HCT116 (cell line): ENCODE data around the gene EHBP1. TPM values are rescaled to one million over a fixed set of nuclear protein-coding genes. Genes with fewer than 3 reads are reported as not detected.

Experiments used
- ATAC-seq: fragments of 200-7000 bp; cut with Tn5 transposase; 2 replicates; pipeline ENCODE4 v1.9.1; 2020; ENCODE audit warnings: mild to moderate bottlenecking, moderate library complexity
- BruUV-seq: library from RNA; stranded (reverse); fragments of 400-500 nt; replicated peaks from 2 replicates; lab custom pipeline; 2021; lab: Mats Ljungman, UMichigan
- CTCF ChIA-PET: fragments of 300-600 bp; sonication (Branson Sonifier 250); formaldehyde crosslinking; loops from one replicate; lab custom pipeline; 2021; ENCODE audit warnings: antibody characterized with exemption; lab: Charles Lee
- POLR2A ChIA-PET: fragments of 300-600, 350-600 bp; sonication (Branson Sonifier 250); formaldehyde crosslinking; loops from one replicate; lab custom pipeline; 2021; ENCODE audit warnings: antibody characterized with exemption; lab: Charles Lee
- RAD21 ChIA-PET, 2 experiments: fragments of 300-600 bp; sonication (Branson Sonifier 250); formaldehyde crosslinking; loops; one replicate each; lab custom pipeline; 2023; ENCODE audit warnings: low total read pairs in 2 of 2; ENCODE audit not compliant: uncharacterized antibody in 2 of 2, unreplicated experiment in 2 of 2, low non-redundant PET in 1 of 2; lab: Charles Lee
- DNase-seq: peaks from one replicate; pipeline ENCODE4 v3.0.0-alpha.2; 2010; ENCODE audit warnings: low read depth, low spot score
- H2AFZ ChIP-seq: fragments of 200-600 bp; shearing (Covaris generic), sonication (generic); 2 replicates; pipeline ENCODE4 v1.6.1; 2017; ENCODE audit warnings: low read depth, mixed run types, mixed read lengths, antibody characterized with exemption, low read length; ENCODE audit not compliant: poor library complexity, severe bottlenecking
- H3K27ac ChIP-seq: 2 replicates; pipeline ENCODE4 v1.5.1; 2012; ENCODE audit warnings: low read depth, low read length
- H3K27me3 ChIP-seq: fragments of 200-600 bp; sonication (generic); 2 replicates; pipeline ENCODE4 v1.6.1; 2016; ENCODE audit warnings: mixed run types, low read length, mixed read lengths; ENCODE audit not compliant: insufficient read depth
- H3K36me3 ChIP-seq, 2 experiments: fragments of 200-500 bp in 1 of 2; fragments of 200-600 bp in 1 of 2; sonication (Bioruptor generic) in 1 of 2; sonication (generic) in 1 of 2; 2 replicates each; pipeline versions ENCODE4 v1.5.1 to v1.6.1; 2014 to 2016; ENCODE audit warnings: low read length in 2 of 2, inconsistent platforms in 1 of 2, mixed read lengths in 1 of 2, mixed run types in 1 of 2; ENCODE audit not compliant: insufficient read depth in 2 of 2, control insufficient read depth in 1 of 2
- H3K4me1 ChIP-seq, 2 experiments: fragments of 200-600 bp in 1 of 2; sonication (generic) in 1 of 2; 2 replicates each; pipeline versions ENCODE4 v1.5.1 to v1.6.1; 2012 to 2017; ENCODE audit warnings: low read length in 2 of 2, inconsistent platforms in 1 of 2, mild to moderate bottlenecking in 1 of 2, mixed read lengths in 1 of 2, mixed run types in 1 of 2, moderate library complexity in 1 of 2; ENCODE audit not compliant: insufficient read depth in 2 of 2, control insufficient read depth in 1 of 2
- H3K4me2 ChIP-seq: fragments of 200-600 bp; sonication (generic); 2 replicates; pipeline ENCODE4 v1.6.1; 2017; ENCODE audit warnings: mixed run types, low read length, mixed read lengths
- H3K4me3 ChIP-seq, 2 experiments: fragments of 200-600 bp in 1 of 2; sonication (generic) in 1 of 2; replicated peaks in 1 of 2; 2 replicates each; pipeline ENCODE4 v1.5.1; 2011 to 2016; ENCODE audit warnings: low read length in 2 of 2, control low read depth in 1 of 2, low read depth in 1 of 2, mild to moderate bottlenecking in 1 of 2, mixed read lengths in 1 of 2, mixed run types in 1 of 2
- H3K79me2 ChIP-seq: fragments of 200-600 bp; sonication (generic); 2 replicates; pipeline ENCODE4 v1.6.1; 2017; ENCODE audit warnings: mild to moderate bottlenecking, mixed run types, low read length, moderate library complexity, mixed read lengths; ENCODE audit not compliant: insufficient read depth
- H3K9ac ChIP-seq: fragments of 200-600 bp; sonication (generic); 2 replicates; pipeline ENCODE4 v1.6.1; 2016; ENCODE audit warnings: low read length, mixed read lengths
- H3K9me2 ChIP-seq: fragments of 200-600 bp; sonication (generic), shearing (Covaris generic); 2 replicates; pipeline ENCODE4 v1.6.1; 2017; ENCODE audit warnings: mixed run types, mild to moderate bottlenecking, moderate library complexity; ENCODE audit not compliant: insufficient read depth
- H3K9me3 ChIP-seq, 2 experiments: fragments of 200-500 bp in 1 of 2; fragments of 200-600 bp in 1 of 2; sonication (Bioruptor generic) in 1 of 2; sonication (generic) in 1 of 2; 2 replicates each; pipeline ENCODE4 v1.6.1; 2014 to 2017; ENCODE audit warnings: low read length in 2 of 2, mixed read lengths in 2 of 2, inconsistent platforms in 1 of 2, low read depth in 1 of 2, mild to moderate bottlenecking in 1 of 2, mixed run types in 1 of 2, moderate library complexity in 1 of 2; ENCODE audit not compliant: control insufficient read depth in 1 of 2, insufficient read depth in 1 of 2
- H4K20me1 ChIP-seq: fragments of 200-600 bp; sonication (generic), shearing (Covaris generic); 2 replicates; pipeline ENCODE4 v1.6.1; 2017; ENCODE audit warnings: mixed run types, mild to moderate bottlenecking, moderate library complexity; ENCODE audit not compliant: insufficient read depth
- CBX3 ChIP-seq: IDR thresholded peaks from 2 replicates; pipeline ENCODE4 v1.6.1; 2012; ENCODE audit warnings: low read depth
- ELF1 ChIP-seq: IDR thresholded peaks from 2 replicates; pipeline ENCODE4 v1.6.1; 2012; ENCODE audit warnings: low read depth, borderline replicate concordance
- POLR2AphosphoS5 ChIP-seq: IDR thresholded peaks from 2 replicates; pipeline ENCODE4 v1.6.1; 2011; ENCODE audit warnings: mild to moderate bottlenecking, low read depth, low read length, moderate library complexity
- SIN3A ChIP-seq: IDR thresholded peaks from 2 replicates; pipeline ENCODE4 v1.6.1; 2012; ENCODE audit warnings: low read depth
- YY1 ChIP-seq: IDR thresholded peaks from 2 replicates; pipeline ENCODE4 v1.6.1; 2011; ENCODE audit warnings: low read length, low read depth, moderate library complexity, mild to moderate bottlenecking; ENCODE audit not compliant: insufficient replicate concordance; ENCODE audit errors: extremely low read depth
- intact Hi-C: fragments of 100-400 bp; cut with micrococcal nuclease; formaldehyde crosslinking; loops from 2 replicates; pipeline ENCODE4 v1.10.0; 2022
- total RNA-seq: library from RNA; stranded (reverse); gene quantifications from one replicate; pipeline ENCODE4 v1.2.1, GENCODE V29; 2021; ENCODE audit not compliant: unreplicated experiment
- TF ChIP-seq, protein P1 (sequence below): IDR thresholded peaks from 2 replicates; pipeline ENCODE4 v1.6.1; 2012
- TF ChIP-seq, protein P2 (sequence below), 3 experiments: fragments of 200-600 bp in 1 of 3; sonication (generic) in 1 of 3; IDR thresholded peaks in 2 of 3; conservative IDR thresholded peaks in 1 of 3; 2 replicates each; pipeline ENCODE4 v1.5.1; 2012 to 2017; ENCODE audit warnings: low read depth in 2 of 3, low read length in 2 of 3, antibody characterized with exemption in 1 of 3, borderline replicate concordance in 1 of 3, control low read depth in 1 of 3, mild to moderate bottlenecking in 1 of 3, mixed read lengths in 1 of 3, mixed run types in 1 of 3, moderate library complexity in 1 of 3; ENCODE audit not compliant: insufficient read depth in 1 of 3
- TF ChIP-seq, protein P3 (sequence below): IDR thresholded peaks from 2 replicates; pipeline ENCODE4 v1.6.1; 2011; ENCODE audit warnings: mild to moderate bottlenecking, low read length, moderate library complexity; ENCODE audit not compliant: insufficient replicate concordance; ENCODE audit errors: extremely low read depth
- TF ChIP-seq, protein P4 (sequence below): IDR thresholded peaks from 2 replicates; pipeline ENCODE4 v1.6.1; 2012; ENCODE audit warnings: low read depth

Gene EHBP1
- total RNA-seq, 1 experiment from 2014 or later: 89.9 TPM

GRCh38 chr2:63081404-63081803 lies 375.9 kb downstream of the EHBP1 start:
- TF ChIP-seq SIN3A: no peak
- TF ChIP-seq, protein P1, sequence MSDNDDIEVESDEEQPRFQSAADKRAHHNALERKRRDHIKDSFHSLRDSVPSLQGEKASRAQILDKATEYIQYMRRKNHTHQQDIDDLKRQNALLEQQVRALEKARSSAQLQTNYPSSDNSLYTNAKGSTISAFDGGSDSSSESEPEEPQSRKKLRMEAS: no peak
- TF ChIP-seq, protein P2, sequence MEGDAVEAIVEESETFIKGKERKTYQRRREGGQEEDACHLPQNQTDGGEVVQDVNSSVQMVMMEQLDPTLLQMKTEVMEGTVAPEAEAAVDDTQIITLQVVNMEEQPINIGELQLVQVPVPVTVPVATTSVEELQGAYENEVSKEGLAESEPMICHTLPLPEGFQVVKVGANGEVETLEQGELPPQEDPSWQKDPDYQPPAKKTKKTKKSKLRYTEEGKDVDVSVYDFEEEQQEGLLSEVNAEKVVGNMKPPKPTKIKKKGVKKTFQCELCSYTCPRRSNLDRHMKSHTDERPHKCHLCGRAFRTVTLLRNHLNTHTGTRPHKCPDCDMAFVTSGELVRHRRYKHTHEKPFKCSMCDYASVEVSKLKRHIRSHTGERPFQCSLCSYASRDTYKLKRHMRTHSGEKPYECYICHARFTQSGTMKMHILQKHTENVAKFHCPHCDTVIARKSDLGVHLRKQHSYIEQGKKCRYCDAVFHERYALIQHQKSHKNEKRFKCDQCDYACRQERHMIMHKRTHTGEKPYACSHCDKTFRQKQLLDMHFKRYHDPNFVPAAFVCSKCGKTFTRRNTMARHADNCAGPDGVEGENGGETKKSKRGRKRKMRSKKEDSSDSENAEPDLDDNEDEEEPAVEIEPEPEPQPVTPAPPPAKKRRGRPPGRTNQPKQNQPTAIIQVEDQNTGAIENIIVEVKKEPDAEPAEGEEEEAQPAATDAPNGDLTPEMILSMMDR (IDR thresholded peaks at IDR 0.05 in 2 of 3, conservative IDR thresholded peaks at IDR 0.05 in 1 of 3; ENCODE audit: borderline replicate concordance in 1 of 3, insufficient read depth in 1 of 3, low read depth in 2 of 3, low read length in 2 of 3): no peak
- TF ChIP-seq, all 23 proteins: peak for 0
- H3K9me2 ChIP-seq: no peaks in the 10 kb centered on the region
- ChIA-PET POLR2A (no interaction called here), CTCF (no interaction called here), RAD21 (no interaction called here)
- H3K27ac ChIP-seq: no peak overlapping the region
- H3K4me1 ChIP-seq: no peaks in the 10 kb centered on the region
- H3K4me3 ChIP-seq: no peak overlapping the region
- H3K9ac ChIP-seq: no peak overlapping the region
- ATAC-seq (no peak), DNase-seq (no peak)
- intact Hi-C loops: no loop called here
- H3K4me2 ChIP-seq: no peak overlapping the region
- no peaks in the 10 kb centered on the region for H3K9me3 ChIP-seq
- H3K36me3 ChIP-seq: no peaks in the 10 kb centered on the region
- no peaks in the 10 kb centered on the region for H3K79me2 ChIP-seq
- H3K27me3 ChIP-seq: no peaks in the 10 kb centered on the region
- no TSS peak for BruUV-seq
- H2AFZ ChIP-seq: no peak overlapping the region
- no peaks in the 10 kb centered on the region for H4K20me1 ChIP-seq

DNA sequence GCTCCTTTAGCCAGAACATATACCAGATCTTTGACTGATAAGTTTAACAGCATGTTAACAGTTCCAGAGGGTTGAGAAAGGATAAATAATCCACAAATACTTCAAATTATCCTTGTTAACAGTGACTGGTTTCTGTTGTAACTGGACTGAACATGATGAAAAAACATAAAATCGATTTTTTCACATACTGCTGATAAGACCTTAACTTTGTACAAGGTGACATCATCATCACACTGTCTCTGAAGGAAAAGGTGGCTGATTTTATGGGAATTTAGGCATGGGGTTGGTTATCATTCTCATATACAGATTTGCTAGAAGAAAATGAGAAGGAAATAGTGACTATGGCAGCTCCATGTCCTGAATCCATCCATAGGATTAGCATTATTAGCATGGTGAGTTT lies 381.2 kb downstream of the EHBP1 start:
- CTCF ChIA-PET: interaction anchor here (1.6 kb wide), 1 partner anchor 401 kb away, joined by 4 read pairs; no protein-coding TSS in a partner anchor
- H3K9ac ChIP-seq: no peak overlapping the region
- H3K9me3 ChIP-seq: no peaks in the 10 kb centered on the region
- POLR2A ChIA-PET: no interaction called here
- H3K36me3 ChIP-seq: no peaks in the 10 kb centered on the region
- H2AFZ ChIP-seq: no peak overlapping the region
- intact Hi-C loops: no loop called here
- no peak overlapping the region for H3K4me3 ChIP-seq
- H3K4me1 ChIP-seq: no peaks in the 10 kb centered on the region
- BruUV-seq: no TSS peak
- RAD21 ChIA-PET: no interaction called here
- no peaks in the 10 kb centered on the region for H4K20me1 ChIP-seq
- no peaks in the 10 kb centered on the region for H3K27me3 ChIP-seq
- ATAC-seq (no peak), DNase-seq (no peak)
- no peak overlapping the region for H3K4me2 ChIP-seq
- H3K9me2 ChIP-seq: no peaks in the 10 kb centered on the region
- no peaks in the 10 kb centered on the region for H3K79me2 ChIP-seq
- H3K27ac ChIP-seq: no peak overlapping the region
- TF ChIP-seq SIN3A (no peak), ELF1 (no peak), YY1 (no peak), CBX3 (no peak), POLR2AphosphoS5 (no peak)
- TF ChIP-seq, protein P3, sequence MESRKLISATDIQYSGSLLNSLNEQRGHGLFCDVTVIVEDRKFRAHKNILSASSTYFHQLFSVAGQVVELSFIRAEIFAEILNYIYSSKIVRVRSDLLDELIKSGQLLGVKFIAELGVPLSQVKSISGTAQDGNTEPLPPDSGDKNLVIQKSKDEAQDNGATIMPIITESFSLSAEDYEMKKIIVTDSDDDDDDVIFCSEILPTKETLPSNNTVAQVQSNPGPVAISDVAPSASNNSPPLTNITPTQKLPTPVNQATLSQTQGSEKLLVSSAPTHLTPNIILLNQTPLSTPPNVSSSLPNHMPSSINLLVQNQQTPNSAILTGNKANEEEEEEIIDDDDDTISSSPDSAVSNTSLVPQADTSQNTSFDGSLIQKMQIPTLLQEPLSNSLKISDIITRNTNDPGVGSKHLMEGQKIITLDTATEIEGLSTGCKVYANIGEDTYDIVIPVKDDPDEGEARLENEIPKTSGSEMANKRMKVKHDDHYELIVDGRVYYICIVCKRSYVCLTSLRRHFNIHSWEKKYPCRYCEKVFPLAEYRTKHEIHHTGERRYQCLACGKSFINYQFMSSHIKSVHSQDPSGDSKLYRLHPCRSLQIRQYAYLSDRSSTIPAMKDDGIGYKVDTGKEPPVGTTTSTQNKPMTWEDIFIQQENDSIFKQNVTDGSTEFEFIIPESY: no peak
- TF ChIP-seq, protein P4, sequence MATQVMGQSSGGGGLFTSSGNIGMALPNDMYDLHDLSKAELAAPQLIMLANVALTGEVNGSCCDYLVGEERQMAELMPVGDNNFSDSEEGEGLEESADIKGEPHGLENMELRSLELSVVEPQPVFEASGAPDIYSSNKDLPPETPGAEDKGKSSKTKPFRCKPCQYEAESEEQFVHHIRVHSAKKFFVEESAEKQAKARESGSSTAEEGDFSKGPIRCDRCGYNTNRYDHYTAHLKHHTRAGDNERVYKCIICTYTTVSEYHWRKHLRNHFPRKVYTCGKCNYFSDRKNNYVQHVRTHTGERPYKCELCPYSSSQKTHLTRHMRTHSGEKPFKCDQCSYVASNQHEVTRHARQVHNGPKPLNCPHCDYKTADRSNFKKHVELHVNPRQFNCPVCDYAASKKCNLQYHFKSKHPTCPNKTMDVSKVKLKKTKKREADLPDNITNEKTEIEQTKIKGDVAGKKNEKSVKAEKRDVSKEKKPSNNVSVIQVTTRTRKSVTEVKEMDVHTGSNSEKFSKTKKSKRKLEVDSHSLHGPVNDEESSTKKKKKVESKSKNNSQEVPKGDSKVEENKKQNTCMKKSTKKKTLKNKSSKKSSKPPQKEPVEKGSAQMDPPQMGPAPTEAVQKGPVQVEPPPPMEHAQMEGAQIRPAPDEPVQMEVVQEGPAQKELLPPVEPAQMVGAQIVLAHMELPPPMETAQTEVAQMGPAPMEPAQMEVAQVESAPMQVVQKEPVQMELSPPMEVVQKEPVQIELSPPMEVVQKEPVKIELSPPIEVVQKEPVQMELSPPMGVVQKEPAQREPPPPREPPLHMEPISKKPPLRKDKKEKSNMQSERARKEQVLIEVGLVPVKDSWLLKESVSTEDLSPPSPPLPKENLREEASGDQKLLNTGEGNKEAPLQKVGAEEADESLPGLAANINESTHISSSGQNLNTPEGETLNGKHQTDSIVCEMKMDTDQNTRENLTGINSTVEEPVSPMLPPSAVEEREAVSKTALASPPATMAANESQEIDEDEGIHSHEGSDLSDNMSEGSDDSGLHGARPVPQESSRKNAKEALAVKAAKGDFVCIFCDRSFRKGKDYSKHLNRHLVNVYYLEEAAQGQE: no peak
